Measurements from ENCODE around the gene MAP4K4. TPM values are rescaled to one million over a fixed set of nuclear protein-coding genes. Genes with fewer than 3 reads are reported as not detected.

The MAP4K4 gene
- polyA plus RNA-seq, 1 donor (not counting 4 experiments of a cell fraction or from before 2014, with no cell fraction given): 84.1 TPM

GRCh38 chr2:101852824-101853223, 155.3 kb downstream of the MAP4K4 start:
- Histone ChIP-seq H3K27ac (ENCODE audit: control insufficient read depth, insufficient read depth, low read length) (no peak overlapping the region), H3K9me1 (ENCODE audit: control insufficient read depth, extremely low read depth, insufficient read depth, low read length) (peaks cover 2% of the 10 kb centered on the region), H3K9ac (ENCODE audit: control insufficient read depth, extremely low read depth, insufficient read depth, low read length) (no peak overlapping the region), H3K9me3 (ENCODE audit: control insufficient read depth, low read depth, low read length) (no peaks in the 10 kb centered on the region), H2AFZ (ENCODE audit: control insufficient read depth, low read length) (no peak overlapping the region), H3K27me3 (ENCODE audit: control insufficient read depth, extremely low read depth, insufficient read depth, low read length) (no peaks in the 10 kb centered on the region), H3K4me1 (ENCODE audit: control insufficient read depth, extremely low read depth, insufficient read depth, low read length) (peaks cover 43% of the 10 kb centered on the region), H4K20me1 (ENCODE audit: control insufficient read depth, extremely low read depth, insufficient read depth, low read length) (no peaks in the 10 kb centered on the region), H3K79me2 (ENCODE audit: control insufficient read depth, insufficient read depth, low read length) (peaks cover 6% of the 10 kb centered on the region), H3K4me2 (ENCODE audit: control insufficient read depth, extremely low read depth, insufficient read depth, low read depth, low read length) (no peak overlapping the region), H3K4me3 (ENCODE audit: control insufficient read depth in 2 of 3, extremely low read depth in 1 of 3, insufficient read depth in 2 of 3, low read depth in 1 of 3, low read length in 3 of 3) (no peak overlapping the region), H3K36me3 (ENCODE audit: control insufficient read depth in 2 of 2, extremely low read depth in 1 of 2, insufficient read depth in 2 of 2, low read length in 2 of 2) (peaks cover 1 to 20% of the 10 kb centered on the region in 2 experiments)
- DNase-seq (ENCODE audit: low read depth, low spot score) (no peak), FAIRE-seq (peak; percentile 59)
- TF ChIP-seq CTCF (optimal IDR thresholded peaks at IDR 0.05 in 1 of 3, IDR thresholded peaks at IDR 0.05 in 1 of 3, conservative IDR thresholded peaks at IDR 0.05 in 1 of 3; ENCODE audit: extremely low read depth in 1 of 3, insufficient read depth in 2 of 3, low read length in 3 of 3): no peak
- TF ChIP-seq EZH2 (IDR thresholded peaks at IDR 0.05; ENCODE audit: low read length): no peak
- dilution Hi-C loops (cut with MboI; ENCODE audit: extremely low pct_ligation_motif_present, low sequenced_read_pairs): no loop called here

GRCh38 chr2:101854877-101855276, 157.4 kb downstream of the MAP4K4 start:
- dilution Hi-C loops (cut with MboI; ENCODE audit: extremely low pct_ligation_motif_present, low sequenced_read_pairs): no loop called here
- TF ChIP-seq EZH2 (IDR thresholded peaks at IDR 0.05; ENCODE audit: low read length) (no peak), CTCF (optimal IDR thresholded peaks at IDR 0.05 in 1 of 3, IDR thresholded peaks at IDR 0.05 in 1 of 3, conservative IDR thresholded peaks at IDR 0.05 in 1 of 3; ENCODE audit: extremely low read depth in 1 of 3, insufficient read depth in 2 of 3, low read length in 3 of 3) (no peak)
- no peak for DNase-seq (ENCODE audit: low read depth, low spot score)
- Histone ChIP-seq H3K4me3 (ENCODE audit: control insufficient read depth in 2 of 3, extremely low read depth in 1 of 3, insufficient read depth in 2 of 3, low read depth in 1 of 3, low read length in 3 of 3) (no peak overlapping the region), H2AFZ (ENCODE audit: control insufficient read depth, low read length) (no peak overlapping the region), H3K9me3 (ENCODE audit: control insufficient read depth, low read depth, low read length) (no peaks in the 10 kb centered on the region), H4K20me1 (ENCODE audit: control insufficient read depth, extremely low read depth, insufficient read depth, low read length) (no peaks in the 10 kb centered on the region), H3K79me2 (ENCODE audit: control insufficient read depth, insufficient read depth, low read length) (peaks cover 14% of the 10 kb centered on the region), H3K4me1 (ENCODE audit: control insufficient read depth, extremely low read depth, insufficient read depth, low read length) (peaks cover 47% of the 10 kb centered on the region), H3K27me3 (ENCODE audit: control insufficient read depth, extremely low read depth, insufficient read depth, low read length) (no peaks in the 10 kb centered on the region), H3K4me2 (ENCODE audit: control insufficient read depth, extremely low read depth, insufficient read depth, low read depth, low read length) (no peak overlapping the region), H3K36me3 (ENCODE audit: control insufficient read depth in 2 of 2, extremely low read depth in 1 of 2, insufficient read depth in 2 of 2, low read length in 2 of 2) (peaks cover 8 to 17% of the 10 kb centered on the region in 2 experiments), H3K9ac (ENCODE audit: control insufficient read depth, extremely low read depth, insufficient read depth, low read length) (no peak overlapping the region), H3K27ac (ENCODE audit: control insufficient read depth, insufficient read depth, low read length) (no peak overlapping the region), H3K9me1 (ENCODE audit: control insufficient read depth, extremely low read depth, insufficient read depth, low read length) (peaks cover 2% of the 10 kb centered on the region)
- no peak for FAIRE-seq
